Endothelial cell of umbilical vein (primary cell): Measurements from ENCODE around the gene KLK3.

Experiments used
- EZH2 ChIP-seq: IDR thresholded peaks from 2 replicates; pipeline ENCODE4 v1.6.1; 2012; ENCODE audit warnings: borderline replicate concordance, low read depth, mild to moderate bottlenecking, moderate library complexity, low read length, inconsistent platforms; ENCODE audit not compliant: severe bottlenecking
- JUN ChIP-seq: IDR thresholded peaks from 2 replicates; pipeline ENCODE4 v1.6.1; 2011; ENCODE audit warnings: borderline replicate concordance, low read depth; ENCODE audit not compliant: insufficient read length, insufficient read depth
- POLR2A ChIP-seq: IDR thresholded peaks from 2 replicates; pipeline ENCODE4 v1.6.1; 2012; ENCODE audit warnings: low read depth, mild to moderate bottlenecking, control low read depth, low read length
- POLR2AphosphoS5 ChIP-seq: IDR thresholded peaks from 2 replicates; pipeline ENCODE4 v1.6.1; 2012; ENCODE audit warnings: low read depth, mild to moderate bottlenecking, control low read depth, low read length, moderate library complexity; ENCODE audit not compliant: insufficient read depth
- TF ChIP-seq, protein P1 (sequence below), 2 donors: IDR thresholded peaks; 1 replicate in 1 of 2; 2 replicates in 1 of 2; pipeline ENCODE4 v1.5.1; 2011; ENCODE audit warnings: low read length in 2 of 2, mild to moderate bottlenecking in 2 of 2, moderate library complexity in 2 of 2, control low read depth in 1 of 2, inconsistent platforms in 1 of 2, low read depth in 1 of 2; ENCODE audit not compliant: insufficient read depth in 1 of 2; ENCODE audit errors: extremely low read depth in 1 of 2
- TF ChIP-seq, protein P2 (sequence below): IDR thresholded peaks from 2 replicates; pipeline ENCODE4 v1.6.1; 2011; ENCODE audit not compliant: insufficient read depth, insufficient read length

DNA sequence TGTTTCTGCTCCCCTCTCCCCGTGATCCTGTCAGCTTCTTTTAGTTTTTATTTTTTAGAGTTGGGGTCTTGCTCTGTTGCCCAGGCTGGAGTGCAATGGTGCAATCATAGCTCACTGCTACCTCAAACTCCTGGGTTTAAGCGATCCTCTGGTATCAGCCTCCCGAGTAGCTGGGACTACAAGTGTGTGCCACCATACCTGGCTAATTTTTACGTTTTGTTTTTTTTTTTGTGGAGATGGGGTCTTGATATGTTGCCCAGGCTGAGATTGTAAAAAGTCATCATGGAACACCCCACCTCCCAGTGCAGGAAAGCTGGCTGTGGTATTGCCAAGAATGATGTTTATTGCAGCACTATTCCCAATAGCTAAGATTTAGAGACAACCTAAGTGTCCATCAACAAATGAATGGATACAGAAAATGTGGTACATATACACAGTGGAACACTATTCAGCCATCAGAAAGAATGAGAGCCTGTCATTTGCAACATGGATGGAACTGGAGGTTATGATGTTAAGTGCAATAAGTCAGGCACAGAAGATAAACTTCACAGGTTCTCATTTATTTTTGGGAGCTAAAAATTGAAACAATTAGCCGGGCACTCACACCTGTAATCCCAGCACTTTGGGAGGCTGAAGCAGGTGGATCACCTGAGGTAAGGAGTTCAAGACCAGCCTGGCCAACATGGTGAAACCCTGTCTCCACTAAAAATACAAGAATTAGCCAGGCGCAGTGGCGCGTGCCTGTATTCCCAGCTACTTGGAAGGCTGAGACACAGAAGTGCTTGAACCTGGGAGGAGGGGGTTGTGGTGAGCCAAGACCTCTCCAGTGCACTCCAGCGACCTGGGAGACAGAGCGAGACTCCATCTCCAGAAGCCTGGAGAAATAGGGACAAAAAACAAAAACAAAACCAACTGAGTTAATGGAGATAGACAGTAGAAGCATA is 14.7 kb upstream of the KLK3 start:
- TF ChIP-seq, protein P1, sequence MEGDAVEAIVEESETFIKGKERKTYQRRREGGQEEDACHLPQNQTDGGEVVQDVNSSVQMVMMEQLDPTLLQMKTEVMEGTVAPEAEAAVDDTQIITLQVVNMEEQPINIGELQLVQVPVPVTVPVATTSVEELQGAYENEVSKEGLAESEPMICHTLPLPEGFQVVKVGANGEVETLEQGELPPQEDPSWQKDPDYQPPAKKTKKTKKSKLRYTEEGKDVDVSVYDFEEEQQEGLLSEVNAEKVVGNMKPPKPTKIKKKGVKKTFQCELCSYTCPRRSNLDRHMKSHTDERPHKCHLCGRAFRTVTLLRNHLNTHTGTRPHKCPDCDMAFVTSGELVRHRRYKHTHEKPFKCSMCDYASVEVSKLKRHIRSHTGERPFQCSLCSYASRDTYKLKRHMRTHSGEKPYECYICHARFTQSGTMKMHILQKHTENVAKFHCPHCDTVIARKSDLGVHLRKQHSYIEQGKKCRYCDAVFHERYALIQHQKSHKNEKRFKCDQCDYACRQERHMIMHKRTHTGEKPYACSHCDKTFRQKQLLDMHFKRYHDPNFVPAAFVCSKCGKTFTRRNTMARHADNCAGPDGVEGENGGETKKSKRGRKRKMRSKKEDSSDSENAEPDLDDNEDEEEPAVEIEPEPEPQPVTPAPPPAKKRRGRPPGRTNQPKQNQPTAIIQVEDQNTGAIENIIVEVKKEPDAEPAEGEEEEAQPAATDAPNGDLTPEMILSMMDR (IDR thresholded peaks at IDR 0.05; ENCODE audit: extremely low read depth in 1 of 2, insufficient read depth in 1 of 2, low read depth in 1 of 2, low read length in 2 of 2): no peak
- TF ChIP-seq POLR2AphosphoS5 (no peak), POLR2A (no peak), EZH2 (no peak), JUN (no peak)
- TF ChIP-seq, protein P2, sequence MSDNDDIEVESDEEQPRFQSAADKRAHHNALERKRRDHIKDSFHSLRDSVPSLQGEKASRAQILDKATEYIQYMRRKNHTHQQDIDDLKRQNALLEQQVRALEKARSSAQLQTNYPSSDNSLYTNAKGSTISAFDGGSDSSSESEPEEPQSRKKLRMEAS: no peak
